Naive thymus-derived CD8-positive, alpha-beta T cell (primary cell): ENCODE data around the gene SEH1L. TPM values are rescaled to one million over a fixed set of nuclear protein-coding genes. Genes with fewer than 3 reads are reported as not detected.
A peak's percentile ranks its signal among the peaks of the same experiment; 100 is the strongest.

Experiments
- ATAC-seq, 2 donors: fragments of 150-1000 bp; cut with Tn5 transposase in 1 of 2; sonication (Bioruptor Pico), chemical (Tn5 transposase) in 1 of 2; 1 replicate in 1 of 2; 2 replicates in 1 of 2; pipeline ENCODE4 v1.10.0; 2021; ENCODE audit warnings: mild to moderate bottlenecking in 2 of 2, moderate library complexity in 2 of 2
- POLR2A ChIA-PET: fragments of 350-600 bp; sonication (Branson Sonifier 250); formaldehyde crosslinking; loops from one replicate; lab custom pipeline; 2021; ENCODE audit warnings: antibody characterized with exemption; lab: Charles Lee
- DNase-seq, 10 donors: peaks; one replicate each; pipeline versions ENCODE4 v3.0.0 to v3.0.0-alpha.2; 2020 to 2022
- H3K27ac Mint-ChIP-seq, 10 donors: one replicate each; pipeline ENCODE4 v1.8.0; 2020 to 2022; ENCODE audit warnings: mild to moderate bottlenecking in 10 of 10, mixed read lengths in 10 of 10, moderate library complexity in 4 of 10, inconsistent platforms in 1 of 10
- H3K27me3 Mint-ChIP-seq, 5 donors: one replicate each; pipeline ENCODE4 v1.8.0; 2021 to 2022; ENCODE audit warnings: mixed read lengths in 5 of 5
- H3K36me3 Mint-ChIP-seq, 3 donors: one replicate each; pipeline ENCODE4 v1.8.0; 2020 to 2022; ENCODE audit warnings: mixed read lengths in 3 of 3, mild to moderate bottlenecking in 2 of 3, inconsistent platforms in 1 of 3
- H3K4me1 Mint-ChIP-seq, 4 donors: one replicate each; pipeline ENCODE4 v1.8.0; 2021 to 2022; ENCODE audit warnings: mixed read lengths in 4 of 4
- H3K4me3 Mint-ChIP-seq, 10 donors: one replicate each; pipeline ENCODE4 v1.8.0; 2020 to 2022; ENCODE audit warnings: mild to moderate bottlenecking in 10 of 10, mixed read lengths in 10 of 10, moderate library complexity in 6 of 10, inconsistent platforms in 1 of 10
- H3K9me3 Mint-ChIP-seq, 9 donors: one replicate each; pipeline ENCODE4 v1.8.0; 2020 to 2022; ENCODE audit warnings: mixed read lengths in 9 of 9, mild to moderate bottlenecking in 3 of 9, inconsistent platforms in 1 of 9, moderate library complexity in 1 of 9
- polyA plus RNA-seq, 3 donors: library from polyadenylated mRNA; unstranded; fragments of 300-500 nt; fragmentation: Illumina TruSeq; gene quantifications; one replicate each; pipeline ENCODE4 v1.2.3, GENCODE V29; 2021
- total RNA-seq, 8 experiments: library from RNA in 2 of 8; stranded (reverse) in 2 of 8; gene quantifications; one replicate each; pipeline ENCODE4 v1.2.3 and lab custom pipeline; 2021 to 2026

The SEH1L gene
- total and polyA plus RNA-seq, 5 experiments from 2014 or later = 25.5 to 41.7 (median 37.1) TPM

GRCh38 chr18:12946549-12947284, 1.1 kb upstream of the SEH1L start:
- POLR2A ChIA-PET = interaction anchor here (2.1 to 2.6 kb wide), 2 partner anchors 63 to 570 kb away, joined by 23 to 30 read pairs; partner anchors contain the start of genes AFG3L2 and PTPN2
- Mint-ChIP-seq H3K4me1 (peaks cover 10 to 53% (median 36%) of the 10 kb centered on the region in 4 donors), H3K9me3 (no peaks in the 10 kb centered on the region), H3K27me3 (no peaks in the 10 kb centered on the region), H3K36me3 (peaks cover 0 to 2% (median 0%) of the 10 kb centered on the region in 3 donors), H3K4me3 (peak overlapping the region; percentile 93 to 99 (median 98)), H3K27ac (peak overlapping the region; percentile 90 to 99 (median 98))
- no peak for ATAC-seq
- peak in 3 of 10 donors; percentile 2 to 7 (median 5) for DNase-seq

GRCh38 chr18:12948050-12948804, 416 bp downstream of the SEH1L start:
- Mint-ChIP-seq H3K4me1 (peaks cover 12 to 57% (median 44%) of the 10 kb centered on the region in 4 donors), H3K9me3 (no peaks in the 10 kb centered on the region)

GRCh38 chr18:12958478-12958877, 10.7 kb downstream of the SEH1L start:
- no peak for DNase-seq
- POLR2A ChIA-PET = no interaction called here
- Mint-ChIP-seq H3K27ac (no peak overlapping the region), H3K27me3 (no peaks in the 10 kb centered on the region), H3K4me1 (peaks cover 8 to 31% (median 21%) of the 10 kb centered on the region in 4 donors), H3K36me3 (peaks cover 8 to 67% (median 20%) of the 10 kb centered on the region in 3 donors), H3K4me3 (no peak overlapping the region), H3K9me3 (no peaks in the 10 kb centered on the region)
- no peak for ATAC-seq

More at GRCh38 chr18:12948050-12948804, 416 bp downstream of the SEH1L start:
- DNase-seq (peak; percentile 96 to 99 (median 98)), ATAC-seq (peak; percentile 79 to 81)
- H3K4me3 Mint-ChIP-seq = peak overlapping the region; percentile 88 to 99 (median 96)
- H3K36me3 Mint-ChIP-seq = peaks cover 0 to 13% (median 0%) of the 10 kb centered on the region in 3 donors
- H3K27me3 Mint-ChIP-seq = no peaks in the 10 kb centered on the region
- H3K27ac Mint-ChIP-seq = peak overlapping the region; percentile 91 to 99 (median 98)
- POLR2A ChIA-PET = interaction anchor here (0.5 to 2.6 kb wide), 20 partner anchors 13 to 1231 kb away, joined by 3 to 41 read pairs (median 4); partner anchors contain the start of genes AFG3L2, CEP192, CEP76 and FAM210A

GRCh38 chr18:12960395-12960794, 12.6 kb downstream of the SEH1L start:
- DNase-seq (no peak), ATAC-seq (no peak)
- Mint-ChIP-seq H3K4me3 (no peak overlapping the region), H3K36me3 (peaks cover 8 to 74% (median 31%) of the 10 kb centered on the region in 3 donors), H3K9me3 (no peaks in the 10 kb centered on the region), H3K27me3 (no peaks in the 10 kb centered on the region), H3K4me1 (peaks cover 5 to 25% (median 16%) of the 10 kb centered on the region in 4 donors), H3K27ac (peak overlapping the region in 1 of 10 donors; percentile 34)
- POLR2A ChIA-PET = interaction anchor here (0.6 kb wide), 2 partner anchors 16 to 341 kb away, joined by 4 to 5 read pairs; no protein-coding TSS in a partner anchor

- Mint-ChIP-seq H3K4me3 (peak overlapping the region in 1 of 10 donors; percentile 43), H3K27ac (no peak overlapping the region), H3K4me1 (peaks cover 5 to 25% (median 15%) of the 10 kb centered on the region in 4 donors), H3K27me3 (no peaks in the 10 kb centered on the region), H3K9me3 (no peaks in the 10 kb centered on the region), H3K36me3 (peaks cover 8 to 75% (median 34%) of the 10 kb centered on the region in 3 donors)
- DNase-seq (no peak), ATAC-seq (no peak)
- POLR2A ChIA-PET = interaction anchor here (1.0 kb wide), 1 partner anchor 12 kb away, joined by 3 read pairs; no protein-coding TSS in a partner anchor
These were observed 13.1 kb downstream of the SEH1L start for GRCh38 chr18:12960853-12961397.

- Mint-ChIP-seq H3K4me1 (peaks cover 8 to 26% (median 16%) of the 10 kb centered on the region in 4 donors), H3K27me3 (no peaks in the 10 kb centered on the region), H3K9me3 (no peaks in the 10 kb centered on the region), H3K27ac (no peak overlapping the region), H3K36me3 (peaks cover 5 to 75% (median 40%) of the 10 kb centered on the region in 3 donors), H3K4me3 (no peak overlapping the region)
- no peak for DNase-seq
- POLR2A ChIA-PET = interaction anchor here (0.7 kb wide), 1 partner anchor 139 kb away, joined by 3 read pairs; no protein-coding TSS in a partner anchor
- no peak for ATAC-seq
These were observed 15.3 kb downstream of the SEH1L start for GRCh38 chr18:12963069-12963468.

- ATAC-seq = no peak
- no peak overlapping the region for H3K4me3 Mint-ChIP-seq
- peak overlapping the region in 1 of 10 donors; percentile 46 for H3K27ac Mint-ChIP-seq
- H3K9me3 Mint-ChIP-seq = no peaks in the 10 kb centered on the region
- peaks cover 0 to 80% (median 49%) of the 10 kb centered on the region in 3 donors for H3K36me3 Mint-ChIP-seq
- no peak for DNase-seq
- no peaks in the 10 kb centered on the region for H3K27me3 Mint-ChIP-seq
- peaks cover 3 to 17% (median 6%) of the 10 kb centered on the region in 4 donors for H3K4me1 Mint-ChIP-seq
- POLR2A ChIA-PET = interaction anchor here (0.6 kb wide), 1 partner anchor 19 kb away, joined by 5 read pairs; no protein-coding TSS in a partner anchor
These were observed 20.3 kb downstream of the SEH1L start for GRCh38 chr18:12968115-12968514.

- Mint-ChIP-seq H3K27ac (peak overlapping the region in 1 of 10 donors; percentile 79), H3K9me3 (no peaks in the 10 kb centered on the region), H3K36me3 (peaks cover 0 to 78% (median 45%) of the 10 kb centered on the region in 3 donors), H3K4me1 (peaks cover 3 to 17% (median 6%) of the 10 kb centered on the region in 4 donors), H3K27me3 (no peaks in the 10 kb centered on the region), H3K4me3 (no peak overlapping the region)
- no peak for ATAC-seq
- DNase-seq = no peak
- POLR2A ChIA-PET = no interaction called here
These were observed 20.8 kb downstream of the SEH1L start for GRCh38 chr18:12968619-12969018.

GRCh38 chr18:12973562-12974213, 25.9 kb downstream of the SEH1L start:
- Mint-ChIP-seq H3K9me3 (no peaks in the 10 kb centered on the region), H3K27me3 (no peaks in the 10 kb centered on the region), H3K36me3 (peaks cover 3 to 71% (median 16%) of the 10 kb centered on the region in 3 donors), H3K4me1 (peaks cover 0 to 16% (median 7%) of the 10 kb centered on the region in 4 donors), H3K27ac (peak overlapping the region in 5 of 10 donors; percentile 0 to 57 (median 5)), H3K4me3 (no peak overlapping the region)
- DNase-seq = no peak
- no peak for ATAC-seq
- POLR2A ChIA-PET = no interaction called here

- Mint-ChIP-seq H3K4me1 (peaks cover 0 to 13% (median 5%) of the 10 kb centered on the region in 4 donors), H3K36me3 (peaks cover 5 to 66% (median 15%) of the 10 kb centered on the region in 3 donors), H3K27ac (peak overlapping the region in 4 of 10 donors; percentile 8 to 69 (median 41)), H3K9me3 (no peaks in the 10 kb centered on the region), H3K27me3 (no peaks in the 10 kb centered on the region), H3K4me3 (no peak overlapping the region)
- no peak for DNase-seq
- POLR2A ChIA-PET = no interaction called here
- no peak for ATAC-seq
These were observed 27.7 kb downstream of the SEH1L start for GRCh38 chr18:12975488-12975887.

GRCh38 chr18:12976305-12976704, 28.5 kb downstream of the SEH1L start:
- H3K27me3 Mint-ChIP-seq = no peaks in the 10 kb centered on the region
- no peak overlapping the region for H3K27ac Mint-ChIP-seq
- POLR2A ChIA-PET = interaction anchor here (0.7 kb wide), 2 partner anchors 16 to 1128 kb away, joined by 4 to 5 read pairs; no protein-coding TSS in a partner anchor
- H3K9me3 Mint-ChIP-seq = no peaks in the 10 kb centered on the region
- DNase-seq (no peak), ATAC-seq (no peak)
- H3K36me3 Mint-ChIP-seq = peaks cover 5 to 58% (median 12%) of the 10 kb centered on the region in 3 donors
- peaks cover 0 to 13% (median 5%) of the 10 kb centered on the region in 4 donors for H3K4me1 Mint-ChIP-seq
- H3K4me3 Mint-ChIP-seq = no peak overlapping the region
